D341Med (cell line): ENCODE data around the gene SH3D21.

ENCODE experiments used
- DNase-seq: peaks from one replicate; pipeline ENCODE4 v3.0.0; 2012; ENCODE audit warnings: low spot score

The SH3D21 gene

GRCh38 chr1:36330940-36331339, 24.8 kb downstream of the SH3D21 start:
- DNase-seq = no peak

- no peak for DNase-seq
Observed at GRCh38 chr1:36337830-36338229, 31.7 kb downstream of the SH3D21 start.

- DNase-seq = no peak
Observed at GRCh38 chr1:36339215-36339614, 33.0 kb downstream of the SH3D21 start.

DNA sequence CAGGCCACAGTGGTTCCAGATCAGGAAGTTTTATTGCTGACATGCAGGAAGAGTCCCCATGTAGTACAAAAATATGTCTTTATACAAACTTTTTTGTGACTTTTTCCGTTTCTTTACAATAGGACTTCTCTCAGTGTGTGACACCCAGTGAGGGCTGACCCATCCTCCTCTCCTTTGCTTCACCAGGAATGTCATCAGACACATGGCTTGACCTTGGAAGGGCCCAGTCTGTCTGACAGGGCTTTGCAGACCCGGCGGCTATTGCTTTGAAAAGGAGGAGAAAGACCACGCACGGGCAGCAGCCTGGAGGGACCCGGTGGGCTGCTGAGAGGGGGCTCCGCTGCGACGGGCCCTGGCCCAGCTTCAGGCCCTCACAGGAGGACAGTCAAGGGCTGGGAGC, 33.4 kb downstream of the SH3D21 start:
- no peak for DNase-seq

GRCh38 chr1:36341626-36342320, 35.6 kb downstream of the SH3D21 start:
- no peak for DNase-seq

DNA sequence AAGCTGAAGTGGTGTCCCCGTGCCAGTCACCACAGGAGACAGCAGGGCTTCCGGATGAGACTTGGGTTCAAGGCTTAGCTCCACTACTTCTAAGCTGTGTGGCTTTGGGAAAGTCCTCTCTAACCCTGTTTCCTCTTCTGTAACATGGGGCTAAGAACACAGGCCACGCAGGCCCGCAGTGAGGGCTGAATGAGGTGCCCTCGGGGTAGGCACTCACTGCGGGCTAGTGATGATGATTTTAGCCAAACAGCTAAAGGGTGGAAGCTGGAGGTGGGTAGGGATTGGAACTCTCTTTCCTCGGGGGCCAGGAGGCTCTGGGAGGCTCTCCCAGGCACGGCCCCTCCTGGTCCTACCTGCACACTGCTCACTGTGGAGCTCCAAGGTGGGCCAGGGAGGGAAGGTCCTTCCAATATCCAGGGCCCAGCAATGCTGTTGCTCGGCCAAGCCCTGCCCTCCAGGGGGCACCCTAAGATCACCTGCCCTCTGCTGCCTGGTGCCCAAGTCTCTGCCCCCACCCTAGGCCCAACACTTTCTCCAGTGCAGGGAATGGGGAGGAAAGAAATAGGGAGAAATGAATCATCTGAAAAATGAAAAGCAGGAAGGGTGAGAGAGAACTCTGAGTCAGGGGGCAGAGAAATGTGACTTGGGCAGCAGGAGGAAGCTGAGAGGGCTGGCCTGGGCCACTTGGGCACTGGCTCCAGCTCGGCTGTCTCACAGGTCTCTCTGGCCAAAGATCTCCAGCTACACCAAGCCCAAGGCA, 36.4 kb downstream of the SH3D21 start:
- peak; percentile 77 for DNase-seq

GRCh38 chr1:36343651-36344394, 37.7 kb downstream of the SH3D21 start:
- DNase-seq = no peak

DNA sequence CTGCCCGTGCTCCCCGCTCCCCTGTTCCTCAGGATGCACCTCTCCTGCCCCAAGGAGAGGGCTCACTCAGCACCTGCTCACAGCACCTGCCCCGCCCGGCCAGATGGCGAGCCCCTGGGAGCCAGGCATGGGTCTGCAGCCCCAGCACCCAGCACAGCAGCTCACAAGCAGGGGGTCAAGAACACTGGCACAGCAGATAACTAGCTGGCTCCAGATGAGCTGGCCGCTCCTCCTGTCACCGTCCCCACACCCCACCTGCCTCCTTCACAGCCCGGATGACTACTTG, 38.2 kb downstream of the SH3D21 start:
- DNase-seq = no peak

DNA sequence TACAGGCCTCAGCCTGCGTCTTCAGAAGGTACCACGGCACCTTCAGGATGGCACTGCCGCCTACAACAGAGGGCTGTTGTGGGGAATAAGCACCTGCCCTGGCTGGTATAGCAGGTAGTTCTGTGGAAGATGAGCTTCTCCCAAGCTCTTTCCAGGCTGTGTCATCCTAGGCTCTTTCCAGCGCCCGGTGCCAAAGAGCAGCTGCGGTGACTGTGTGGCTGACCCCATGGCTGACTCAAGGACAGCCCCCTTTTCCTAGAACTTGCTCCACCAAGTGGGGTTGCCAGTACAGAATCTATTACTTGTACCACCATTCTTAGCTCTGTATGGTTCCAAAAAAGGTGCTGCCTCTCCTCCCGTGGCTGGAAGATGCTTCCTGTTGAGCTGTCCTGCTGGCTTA, 39.2 kb downstream of the SH3D21 start:
- DNase-seq = no peak

DNA sequence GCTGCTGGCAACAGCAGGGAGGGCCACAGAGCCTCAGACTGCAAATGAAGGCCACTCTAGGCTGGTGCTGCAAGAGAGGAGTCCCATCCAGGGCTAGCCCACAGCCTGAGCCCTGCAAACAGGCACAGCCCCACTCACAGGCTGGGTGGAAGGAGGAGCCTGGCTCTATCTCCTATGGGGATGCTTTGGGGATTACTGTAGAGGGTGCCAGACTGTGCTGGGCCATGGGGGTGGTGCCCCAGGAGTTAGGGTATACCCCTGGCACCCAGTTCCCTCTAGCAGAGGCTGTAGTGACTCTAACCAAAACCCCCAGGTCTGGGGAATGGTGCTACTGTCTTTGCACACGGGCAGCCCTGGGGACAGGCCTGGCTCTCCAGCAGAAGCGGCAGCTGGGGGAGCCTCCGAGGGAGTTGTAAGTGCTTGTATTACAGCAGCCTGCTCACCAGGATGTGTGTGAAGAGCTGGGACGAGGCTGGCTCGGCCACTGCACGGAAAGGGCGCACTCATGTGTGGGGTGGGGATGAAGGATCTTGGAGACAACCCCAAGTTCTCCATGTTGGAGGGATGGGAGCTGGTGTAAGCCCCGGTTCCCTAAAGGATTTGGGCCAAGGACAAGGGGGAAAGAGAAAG, 40.7 kb downstream of the SH3D21 start:
- peak; percentile 86 for DNase-seq

DNA sequence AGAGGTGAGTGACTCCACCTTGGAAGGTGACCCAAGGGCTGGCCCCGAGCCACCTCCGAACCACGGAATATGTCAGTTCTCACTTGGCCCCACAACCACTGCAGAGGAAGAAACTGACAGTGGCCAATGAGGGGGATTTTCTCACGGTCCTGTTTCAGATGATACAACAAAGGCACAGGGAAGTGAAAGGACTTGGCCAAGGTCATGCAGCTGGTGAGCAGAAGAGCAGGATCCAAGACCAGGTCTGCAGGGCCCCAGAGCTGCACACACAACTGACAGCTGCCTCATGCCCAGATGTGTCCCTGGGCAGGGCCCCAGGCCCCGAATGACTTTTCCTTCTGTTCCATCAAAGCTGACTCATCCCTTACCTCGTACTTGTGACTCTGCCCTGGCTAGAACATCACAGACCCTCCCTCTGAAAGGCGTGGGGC, 43.1 kb downstream of the SH3D21 start:
- DNase-seq = no peak

DNA sequence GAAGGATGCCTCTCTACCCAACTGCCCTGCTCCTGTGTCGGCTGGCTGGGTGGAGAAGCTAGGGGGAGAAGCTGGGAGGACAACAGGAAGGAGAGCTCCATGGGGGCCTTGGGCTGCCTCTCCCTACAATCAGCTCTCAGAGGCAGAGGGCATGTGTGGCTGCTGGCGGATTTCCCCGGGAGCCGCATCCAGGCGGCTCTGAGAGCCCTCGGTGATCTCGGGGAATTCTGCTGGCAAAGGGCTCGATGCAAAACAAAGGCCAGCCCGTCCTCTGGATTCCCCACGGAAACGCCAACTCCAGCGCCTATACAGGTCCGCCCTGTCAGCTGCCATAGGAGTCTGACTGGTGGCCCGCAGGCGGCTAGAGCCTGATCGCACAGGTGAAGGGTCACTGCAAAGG, 43.7 kb downstream of the SH3D21 start:
- DNase-seq = no peak

DNA sequence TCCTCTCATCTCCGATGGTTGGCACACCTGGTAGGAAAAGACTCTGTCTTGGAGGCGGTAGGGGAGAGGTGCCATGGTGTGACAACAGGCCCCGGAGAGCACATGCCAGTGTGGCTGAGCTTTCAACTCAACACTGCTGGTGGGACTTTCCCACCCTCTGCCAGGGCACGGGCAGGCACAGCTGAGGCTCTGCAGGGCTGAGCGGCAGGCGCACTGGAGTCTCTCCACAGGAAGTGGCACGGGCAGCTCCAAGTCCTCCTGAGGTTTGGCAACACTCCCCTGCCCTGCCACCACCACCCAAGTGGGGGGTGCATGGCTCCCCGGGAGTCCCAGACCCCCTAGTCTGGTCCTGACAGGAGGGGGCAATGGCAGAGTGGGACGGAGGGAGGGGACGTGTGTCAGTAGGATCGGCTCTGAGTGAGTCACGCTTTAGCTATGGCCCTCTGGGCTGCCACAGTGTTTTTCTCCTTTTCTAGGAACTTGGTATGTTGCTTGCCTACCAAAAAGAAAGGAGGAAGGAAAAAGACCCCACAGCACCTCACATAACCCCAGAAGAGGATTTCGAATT, 44.6 kb downstream of the SH3D21 start:
- DNase-seq = no peak

DNA sequence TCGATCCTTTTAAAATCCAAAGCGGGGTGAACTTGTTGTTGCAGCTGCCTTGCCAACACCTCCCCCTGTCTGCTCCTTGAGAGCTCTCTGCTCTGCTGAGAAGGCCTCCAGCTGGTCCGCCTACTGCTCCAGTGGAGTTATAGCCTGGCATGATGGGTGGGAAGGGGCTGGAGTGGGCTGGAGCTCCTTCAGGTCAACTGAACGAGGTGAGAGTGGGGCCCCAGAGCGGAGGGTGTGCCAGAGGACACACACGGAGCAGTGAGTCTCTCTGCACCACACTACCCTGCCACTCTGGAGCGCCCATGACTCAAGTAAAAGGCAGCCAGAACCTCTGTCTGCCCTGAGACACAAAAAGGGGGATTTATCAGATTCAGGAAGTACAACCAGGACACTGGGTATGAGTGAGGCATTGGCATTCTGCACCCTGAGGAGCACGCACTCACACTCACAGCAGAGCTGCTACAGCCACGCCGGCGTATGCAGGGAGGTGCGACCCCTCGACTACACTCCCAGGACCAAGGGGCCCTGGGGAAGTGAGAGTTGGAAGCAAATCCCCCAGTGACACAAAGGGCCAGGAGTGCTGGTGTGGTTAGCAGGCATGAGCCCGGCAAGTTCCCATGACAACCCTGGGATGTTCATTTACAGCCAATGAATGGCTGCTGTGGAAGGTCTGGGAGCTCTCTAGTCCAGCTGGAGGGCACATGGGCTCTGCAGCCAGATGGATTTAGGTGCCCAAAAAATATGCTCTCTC, 45.2 kb downstream of the SH3D21 start:
- no peak for DNase-seq

DNA sequence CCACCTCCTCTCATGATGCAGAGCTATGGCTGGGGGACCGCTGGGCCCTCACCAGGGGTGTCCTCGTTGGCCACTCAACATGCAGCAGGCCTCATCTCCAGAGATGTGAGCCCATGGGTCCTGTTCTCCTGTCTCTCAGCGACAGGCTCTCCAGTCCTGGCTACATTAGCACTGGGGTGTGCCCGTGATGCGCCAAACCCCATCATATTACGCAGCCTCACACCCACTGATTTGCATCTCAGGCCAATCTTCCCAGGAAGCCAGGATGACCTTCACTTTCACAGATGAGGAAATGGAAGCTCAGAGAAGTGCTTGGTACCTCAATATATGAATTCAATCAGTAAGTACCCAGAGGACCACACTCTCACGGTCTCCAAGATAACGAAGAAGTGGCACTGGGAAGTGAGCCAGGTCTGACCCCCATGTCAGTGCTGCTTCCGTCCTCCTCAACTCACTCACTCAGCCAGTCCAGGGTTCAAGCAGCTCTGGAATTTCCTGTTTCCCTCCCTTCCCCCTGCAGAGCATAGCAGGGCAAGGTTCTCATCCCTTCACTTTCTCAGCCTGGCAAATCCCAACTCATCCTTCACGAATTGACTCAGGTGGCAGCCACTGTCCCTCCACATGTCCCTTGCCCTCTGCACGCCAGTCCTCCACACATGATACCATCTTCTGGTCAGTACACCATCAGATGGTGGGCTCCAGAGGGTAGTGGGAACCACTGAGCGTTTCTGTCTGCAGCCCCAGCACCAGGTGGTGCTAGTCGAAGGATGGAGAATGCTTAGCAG, 46.1 kb downstream of the SH3D21 start:
- no peak for DNase-seq

- DNase-seq = no peak
Observed at GRCh38 chr1:36352910-36353878, 47.0 kb downstream of the SH3D21 start.

GRCh38 chr1:36354486-36354885, 48.3 kb downstream of the SH3D21 start:
- DNase-seq = no peak

DNA sequence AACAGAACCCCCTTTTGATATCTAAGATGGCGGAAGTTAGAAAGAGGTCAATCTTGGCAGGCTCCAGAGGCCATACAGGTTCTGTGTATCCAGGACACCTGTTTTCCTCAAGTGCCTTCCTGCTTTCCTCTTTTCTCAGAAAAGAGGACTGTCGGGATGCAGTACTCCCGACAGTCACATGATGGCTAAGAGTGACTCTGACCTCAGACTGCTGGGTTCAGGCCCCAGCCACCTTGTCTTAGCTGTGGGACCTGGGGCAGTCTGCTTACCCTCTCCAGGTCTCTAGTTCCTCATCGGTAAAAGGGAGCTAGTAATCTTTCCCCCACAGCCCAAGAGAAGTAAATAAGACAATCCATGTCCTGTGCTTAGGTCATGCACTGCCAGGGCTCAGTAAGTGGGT, 49.6 kb downstream of the SH3D21 start:
- DNase-seq = no peak

- DNase-seq = no peak
Observed at GRCh38 chr1:36358514-36359084, 52.4 kb downstream of the SH3D21 start.
